ENCODE results near the gene VSX1.
A peak's percentile ranks its signal among the peaks of the same experiment; 100 is the strongest.

Gene VSX1

GRCh38 chr20:25081730-25082497, at the start of gene VSX1:
Gene VSX1, minus strand, starts transcription at chr20:25082141. Its CDS starts 45 bp downstream, at chr20:25082096.
- no peak for DNase-seq (ENCODE audit: low read depth, low spot score)

- DNase-seq (ENCODE audit: low read depth, low spot score): no peak
Observed at GRCh38 chr20:25129908-25130307, 48.0 kb upstream of the VSX1 start.

DNA sequence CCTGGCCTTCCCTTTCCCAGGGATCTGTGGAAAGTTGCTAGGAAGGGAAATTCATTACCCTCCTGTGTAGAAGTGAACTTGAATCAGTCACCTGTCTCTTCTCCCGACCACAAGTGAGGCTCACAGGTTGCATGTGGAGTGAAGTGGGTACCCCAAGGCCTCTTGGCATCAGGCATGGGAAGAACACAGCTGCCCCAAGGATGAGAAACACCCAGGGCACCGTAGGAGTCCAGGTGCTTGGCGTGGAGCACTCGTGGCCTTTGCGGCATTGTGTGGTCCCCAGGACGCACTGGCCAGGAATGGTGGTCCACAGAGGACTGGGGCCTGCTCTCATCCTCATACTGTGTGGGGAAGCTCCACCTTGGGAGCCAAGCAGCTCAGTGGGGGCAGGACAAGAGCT, 47.5 kb upstream of the VSX1 start:
- DNase-seq (ENCODE audit: low read depth, low spot score): no peak

DNA sequence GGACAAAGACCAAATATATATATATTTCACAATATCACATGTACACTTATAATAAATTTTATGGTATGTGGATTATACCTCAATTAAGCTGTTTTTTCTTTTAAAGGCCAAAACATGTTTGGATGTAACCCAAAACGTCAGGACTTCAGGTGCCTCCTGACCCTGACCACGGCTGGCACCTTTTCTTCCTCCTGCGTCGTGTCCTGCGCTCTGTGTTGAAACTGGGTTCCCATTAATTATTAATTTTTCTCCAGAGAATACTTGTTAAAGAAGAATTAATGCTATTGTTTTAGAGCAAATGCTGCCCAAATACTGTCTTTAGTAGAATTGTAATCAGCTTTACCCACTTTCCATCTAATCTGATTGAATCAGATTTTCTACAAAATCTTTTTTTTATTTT, 46.7 kb upstream of the VSX1 start:
- DNase-seq (ENCODE audit: low read depth, low spot score): no peak

- no peak for DNase-seq (ENCODE audit: low read depth, low spot score)
Observed at GRCh38 chr20:25127761-25128537, 46.0 kb upstream of the VSX1 start.

GRCh38 chr20:25126204-25127029, 44.5 kb upstream of the VSX1 start:
- no peak for DNase-seq (ENCODE audit: low read depth, low spot score)

- no peak for DNase-seq (ENCODE audit: low read depth, low spot score)
Observed at GRCh38 chr20:25125636-25126035, 43.7 kb upstream of the VSX1 start.

DNA sequence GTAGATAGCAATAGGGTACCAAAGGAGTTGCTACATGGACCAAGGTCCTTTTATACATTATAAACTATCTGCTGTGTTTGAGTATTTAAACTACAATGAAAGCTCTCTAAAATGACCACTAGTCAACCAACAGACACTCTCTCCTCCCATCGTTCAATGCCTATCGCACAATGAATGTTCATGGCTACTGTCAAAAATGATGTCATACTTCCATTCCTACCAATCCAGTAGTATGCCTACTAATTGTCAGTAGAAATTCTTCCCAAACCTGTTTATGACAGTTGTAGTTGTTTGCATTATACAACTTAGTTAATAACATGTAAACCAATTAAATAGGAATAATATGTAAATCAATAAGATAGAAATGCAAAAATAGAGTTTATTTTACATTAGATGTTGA, 39.0 kb upstream of the VSX1 start:
- no peak for DNase-seq (ENCODE audit: low read depth, low spot score)

GRCh38 chr20:25120457-25120856, 38.5 kb upstream of the VSX1 start:
- no peak for DNase-seq (ENCODE audit: low read depth, low spot score)

- DNase-seq (ENCODE audit: low read depth, low spot score): no peak
Observed at GRCh38 chr20:25118529-25118928, 36.6 kb upstream of the VSX1 start.

- DNase-seq (ENCODE audit: low read depth, low spot score): no peak
Observed at GRCh38 chr20:25117990-25118389, 36.0 kb upstream of the VSX1 start.

GRCh38 chr20:25116739-25117458, 35.0 kb upstream of the VSX1 start:
- DNase-seq (ENCODE audit: low read depth, low spot score): no peak

- DNase-seq (ENCODE audit: low read depth, low spot score): no peak
Observed at GRCh38 chr20:25103526-25103925, 21.6 kb upstream of the VSX1 start.

GRCh38 chr20:25100914-25101313, 19.0 kb upstream of the VSX1 start:
- DNase-seq (ENCODE audit: low read depth, low spot score): no peak

- DNase-seq (ENCODE audit: low read depth, low spot score): no peak
Observed at GRCh38 chr20:25099601-25100140, 17.7 kb upstream of the VSX1 start.

- no peak for DNase-seq (ENCODE audit: low read depth, low spot score)
Observed at GRCh38 chr20:25097498-25097897, 15.6 kb upstream of the VSX1 start.

DNA sequence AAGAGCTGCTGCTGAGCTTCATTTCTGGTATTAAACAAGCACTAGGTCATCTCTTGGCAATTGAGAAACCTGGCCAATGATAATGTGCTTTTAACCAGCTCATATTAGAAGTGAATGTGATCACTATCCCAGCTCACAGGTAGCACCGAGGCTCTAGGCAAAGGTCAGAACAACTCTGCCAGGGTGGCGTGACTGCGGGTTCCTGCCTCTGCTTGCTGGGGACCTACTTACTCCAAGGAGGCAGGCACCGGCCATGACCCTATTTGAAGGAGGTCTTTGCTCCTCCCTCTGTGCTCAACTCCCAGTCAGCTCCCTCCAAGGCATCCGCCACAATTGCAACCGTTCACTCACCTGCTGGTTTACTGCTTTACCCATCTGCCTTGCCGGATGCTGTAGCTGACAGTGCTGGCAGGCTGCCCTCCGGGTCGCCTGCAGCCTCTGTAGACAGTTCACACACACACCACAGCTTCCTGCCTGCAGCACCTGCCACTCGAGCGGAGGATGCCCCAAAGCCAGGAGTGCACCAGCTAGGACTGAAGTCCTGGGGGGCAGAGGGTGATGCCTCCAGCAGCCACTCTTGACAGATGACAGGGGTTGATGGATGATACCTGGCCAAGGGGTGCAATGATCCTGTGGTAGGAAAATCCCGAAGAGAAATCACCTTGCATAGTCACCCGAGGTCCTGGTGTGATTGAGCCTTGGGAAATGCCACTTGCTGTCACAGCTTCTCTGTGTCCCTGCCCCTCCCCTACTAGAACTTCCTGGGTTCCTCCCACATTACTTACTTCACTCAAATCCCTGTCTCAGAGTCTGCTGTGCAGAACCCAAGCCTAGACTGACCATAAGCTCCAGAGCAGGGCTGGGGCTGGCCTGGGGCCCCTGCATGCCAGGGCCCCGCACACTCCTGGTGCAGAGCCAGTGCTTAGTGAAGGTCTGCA, 8.8 kb upstream of the VSX1 start:
- DNase-seq (ENCODE audit: low read depth, low spot score): peak; percentile 47

DNA sequence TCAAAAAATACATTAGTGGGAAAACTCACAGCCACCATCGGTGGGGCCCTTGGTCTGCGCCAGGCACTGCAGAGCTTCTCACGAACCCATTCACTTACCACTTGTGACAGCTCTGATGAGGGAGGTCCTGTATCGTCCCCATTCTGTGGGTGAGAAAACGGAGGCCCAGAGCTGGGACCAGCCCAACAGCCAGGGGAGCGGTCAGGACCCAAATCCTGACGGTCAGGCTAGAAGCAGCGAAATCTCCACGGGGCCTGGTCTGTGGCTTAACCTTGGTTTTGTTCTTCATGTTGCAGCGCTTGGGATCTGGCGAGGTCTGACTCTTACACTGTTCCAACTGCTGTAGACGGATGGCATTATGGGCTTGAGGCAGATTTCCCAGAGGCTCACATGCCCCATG, 7.7 kb upstream of the VSX1 start:
- DNase-seq (ENCODE audit: low read depth, low spot score): no peak

GRCh38 chr20:25089096-25089495, 7.2 kb upstream of the VSX1 start:
- no peak for DNase-seq (ENCODE audit: low read depth, low spot score)

DNA sequence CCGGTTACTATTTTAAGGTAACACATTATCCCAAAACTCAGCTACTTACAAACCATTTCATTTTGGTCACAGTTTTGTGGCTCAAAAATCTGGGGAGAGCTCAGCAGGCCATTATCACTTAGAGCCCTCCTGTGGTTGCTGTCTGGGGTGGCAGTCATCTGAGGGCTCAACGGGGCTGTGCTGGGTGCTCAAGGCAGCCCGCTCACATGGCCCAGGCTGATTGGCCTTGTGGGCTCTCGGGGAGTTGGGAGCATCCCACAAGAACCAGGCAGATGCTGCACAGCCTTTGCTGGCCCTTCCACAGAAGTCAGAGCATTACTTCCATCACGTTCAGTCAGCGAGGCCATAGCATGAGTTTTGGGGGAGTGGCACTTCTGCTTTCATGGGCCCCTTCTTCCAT, 6.3 kb upstream of the VSX1 start:
- no peak for DNase-seq (ENCODE audit: low read depth, low spot score)

All from activated CD4-positive, CD25-positive, alpha-beta regulatory T cell treated with anti-CD3 and anti-CD28 coated beads, Interleukin-2, amount 50 U/mL, for 16 hours (primary cell).